Endothelial cell of umbilical vein (primary cell): Measurements from ENCODE around the gene SDE2. TPM values are rescaled to one million over a fixed set of nuclear protein-coding genes. Genes with fewer than 3 reads are reported as not detected.

Experiments
- BruUV-seq: library from RNA; stranded (reverse); fragments of 400-500 nt; replicated peaks from 2 replicates; lab custom pipeline; 2021; lab: Mats Ljungman, UMichigan
- CTCF ChIA-PET: fragments of 300-600, 350-600 bp; sonication (Branson Sonifier 250); formaldehyde crosslinking; loops from one replicate; lab custom pipeline; 2021; ENCODE audit warnings: antibody characterized with exemption, inconsistent platforms; lab: Charles Lee
- POLR2A ChIA-PET: fragments of 300-600, 350-600 bp; sonication (Branson Sonifier 250); formaldehyde crosslinking; loops from one replicate; lab custom pipeline; 2021; ENCODE audit warnings: antibody characterized with exemption, inconsistent platforms; lab: Charles Lee
- DNase-seq: peaks from one replicate; pipeline ENCODE4 v3.0.0-alpha.2; 2011; ENCODE audit warnings: low read depth, low spot score
- FAIRE-seq: peaks from 2 replicates; lab custom pipeline; 2011; peaks lifted over from hg19 to GRCh38; lab: Jason Lieb, UNC
- H2AFZ ChIP-seq: 2 replicates; pipeline ENCODE4 v1.6.0; 2012; ENCODE audit warnings: low read depth, low read length, control low read depth, inconsistent platforms
- H3K27ac ChIP-seq: 2 replicates; pipeline ENCODE4 v1.5.1; 2011; ENCODE audit warnings: low read depth, mild to moderate bottlenecking, control low read depth, low read length, moderate library complexity; ENCODE audit not compliant: insufficient read depth
- H3K27me3 ChIP-seq, 2 experiments: 2 replicates each; pipeline versions ENCODE4 v1.6.0 to v1.6.1; 2011; ENCODE audit warnings: low read length in 2 of 2, mixed read lengths in 1 of 2; ENCODE audit not compliant: control insufficient read depth in 2 of 2, insufficient read depth in 2 of 2
- H3K36me3 ChIP-seq, 2 experiments: 2 replicates in 1 of 2; 3 replicates in 1 of 2; pipeline ENCODE4 v1.5.1; 2011; ENCODE audit warnings: low read length in 2 of 2, mild to moderate bottlenecking in 1 of 2, moderate library complexity in 1 of 2; ENCODE audit not compliant: control insufficient read depth in 2 of 2, insufficient read depth in 2 of 2; ENCODE audit errors: extremely low read depth in 1 of 2
- H3K4me1 ChIP-seq: 3 replicates; pipeline ENCODE4 v1.5.1; 2011; ENCODE audit warnings: mild to moderate bottlenecking, low read length; ENCODE audit not compliant: control insufficient read depth, insufficient read depth; ENCODE audit errors: extremely low read depth
- H3K4me2 ChIP-seq: 2 replicates; pipeline ENCODE4 v1.6.1; 2011; ENCODE audit warnings: low read length, control low read depth, mixed read lengths; ENCODE audit not compliant: insufficient read depth
- H3K4me3 ChIP-seq, 3 experiments: fragments of 200-600 bp in 1 of 3; sonication (generic), shearing (Covaris generic) in 1 of 3; replicated peaks in 1 of 3; 2 replicates each; pipeline ENCODE4 v1.5.1; 2011 to 2016; ENCODE audit warnings: control low read depth in 3 of 3, low read length in 3 of 3, mild to moderate bottlenecking in 2 of 3, inconsistent platforms in 1 of 3, low read depth in 1 of 3, moderate library complexity in 1 of 3; ENCODE audit not compliant: insufficient read depth in 1 of 3
- H3K79me2 ChIP-seq: 2 replicates; pipeline ENCODE4 v1.6.0; 2012; ENCODE audit warnings: low read length, inconsistent platforms; ENCODE audit not compliant: control insufficient read depth, insufficient read depth
- H3K9ac ChIP-seq: replicated peaks from 2 replicates; pipeline ENCODE3; 2011; ENCODE audit warnings: low read length, control low read depth; ENCODE audit not compliant: insufficient read depth; ENCODE audit errors: extremely low read depth
- H3K9me1 ChIP-seq: replicated peaks from 3 replicates; pipeline ENCODE4 v1.6.0; 2011; ENCODE audit warnings: mild to moderate bottlenecking, low read length; ENCODE audit not compliant: control insufficient read depth, insufficient read depth; ENCODE audit errors: extremely low read depth
- H3K9me3 ChIP-seq: replicated peaks from 2 replicates; pipeline ENCODE4 v1.5.1; 2012; ENCODE audit warnings: low read length, inconsistent platforms; ENCODE audit not compliant: control insufficient read depth, insufficient read depth
- H4K20me1 ChIP-seq: replicated peaks from 2 replicates; pipeline ENCODE3; 2011; ENCODE audit warnings: mild to moderate bottlenecking, low read length; ENCODE audit not compliant: control insufficient read depth, insufficient read depth; ENCODE audit errors: extremely low read depth
- CTCF ChIP-seq, 2 donors: IDR thresholded peaks; 1 replicate in 1 of 2; 2 replicates in 1 of 2; pipeline ENCODE4 v1.5.1; 2011; ENCODE audit warnings: low read length in 2 of 2, mild to moderate bottlenecking in 2 of 2, moderate library complexity in 2 of 2, control low read depth in 1 of 2, inconsistent platforms in 1 of 2, low read depth in 1 of 2; ENCODE audit not compliant: insufficient read depth in 1 of 2; ENCODE audit errors: extremely low read depth in 1 of 2
- EZH2 ChIP-seq: IDR thresholded peaks from 2 replicates; pipeline ENCODE4 v1.6.1; 2012; ENCODE audit warnings: borderline replicate concordance, low read depth, mild to moderate bottlenecking, moderate library complexity, low read length, inconsistent platforms; ENCODE audit not compliant: severe bottlenecking
- FOS ChIP-seq: IDR thresholded peaks from 2 replicates; pipeline ENCODE4 v1.6.1; 2011; ENCODE audit warnings: mild to moderate bottlenecking, low read length, moderate library complexity, borderline replicate concordance; ENCODE audit not compliant: insufficient read depth
- GATA2 ChIP-seq: IDR thresholded peaks from 2 replicates; pipeline ENCODE4 v1.7.0; 2011; ENCODE audit warnings: low read depth, mild to moderate bottlenecking, moderate library complexity, mixed read lengths, low read length; ENCODE audit not compliant: insufficient read length, insufficient read depth
- JUN ChIP-seq: IDR thresholded peaks from 2 replicates; pipeline ENCODE4 v1.6.1; 2011; ENCODE audit warnings: borderline replicate concordance, low read depth; ENCODE audit not compliant: insufficient read length, insufficient read depth
- MAX ChIP-seq: IDR thresholded peaks from 2 replicates; pipeline ENCODE4 v1.6.1; 2011; ENCODE audit not compliant: insufficient read depth, insufficient read length
- MYC ChIP-seq: IDR thresholded peaks from one replicate; pipeline ENCODE4 v1.6.1; 2011; ENCODE audit warnings: mild to moderate bottlenecking, low read depth, low read length
- POLR2A ChIP-seq: IDR thresholded peaks from 2 replicates; pipeline ENCODE4 v1.6.1; 2012; ENCODE audit warnings: low read depth, mild to moderate bottlenecking, control low read depth, low read length
- POLR2AphosphoS5 ChIP-seq: IDR thresholded peaks from 2 replicates; pipeline ENCODE4 v1.6.1; 2012; ENCODE audit warnings: low read depth, mild to moderate bottlenecking, control low read depth, low read length, moderate library complexity; ENCODE audit not compliant: insufficient read depth
- dilution Hi-C: fragments of 300-500 bp; cut with MboI; formaldehyde crosslinking; loops from one replicate; pipeline ENCODE4 v1.15.0; 2019; ENCODE audit warnings: low sequenced_read_pairs; ENCODE audit not compliant: extremely low pct_ligation_motif_present
- intact Hi-C: fragments of 100-400 bp; cut with micrococcal nuclease; formaldehyde crosslinking; loops from one replicate; pipeline ENCODE4 v1.10.0; 2022
- polyA plus RNA-seq, 4 experiments: library from polyadenylated mRNA; depleted of rRNA in 3 of 4; stranded (reverse) in 3 of 4; unstranded in 1 of 4; fragments of >200 nt; gene quantifications; 2 replicates each; pipeline versions ENCODE4 v1.2.1 to v1.2.3, GENCODE V29; 2011 to 2012; ENCODE audit warnings: missing spikeins in 1 of 4
- total RNA-seq: library from RNA; stranded (reverse); gene quantifications from 2 replicates; pipeline ENCODE4 v1.2.3, GENCODE V29; 2021

SDE2 gene
- total and polyA plus RNA-seq, 2 donors (not counting 3 experiments of a cell fraction or from before 2014, with no cell fraction given) = 11.9 to 16.1 TPM

GRCh38 chr1:226023735-226024134 is 24.6 kb upstream of the SDE2 start:
- DNase-seq = no peak
- no peaks in the 10 kb centered on the region for H3K79me2 ChIP-seq
- FAIRE-seq = no peak
- H3K36me3 ChIP-seq = no peaks in the 10 kb centered on the region
- BruUV-seq = no TSS peak
- no peak for TF ChIP-seq POLR2AphosphoS5
- no peak for TF ChIP-seq POLR2A
- TF ChIP-seq GATA2 = no peak
- TF ChIP-seq MAX = no peak
- TF ChIP-seq MYC = no peak
- dilution Hi-C loops = no loop called here
- H3K4me2 ChIP-seq = no peak overlapping the region
- no peak overlapping the region for H3K9ac ChIP-seq
- peaks cover 3 to 5% of the 10 kb centered on the region in 2 experiments for H3K27me3 ChIP-seq
- no peak overlapping the region for H2AFZ ChIP-seq
- H4K20me1 ChIP-seq = no peaks in the 10 kb centered on the region
- no peaks in the 10 kb centered on the region for H3K4me1 ChIP-seq
- intact Hi-C loops = no loop called here
- H3K9me1 ChIP-seq = no peaks in the 10 kb centered on the region
- H3K4me3 ChIP-seq = no peak overlapping the region
- H3K27ac ChIP-seq = no peak overlapping the region
- ChIA-PET POLR2A (interaction anchor here (0.8 kb wide), 1 partner anchor 24 kb away, joined by 3 read pairs; the partner anchor contains the start of gene SDE2), CTCF (interaction anchor here (1.0 to 1.2 kb wide), 2 partner anchors 9 to 41 kb away, joined by 3 to 5 read pairs; no protein-coding TSS in a partner anchor)
- no peaks in the 10 kb centered on the region for H3K9me3 ChIP-seq

- Histone ChIP-seq H3K9me1 (no peaks in the 10 kb centered on the region), H3K4me1 (no peaks in the 10 kb centered on the region), H3K27me3 (peaks cover 3 to 4% of the 10 kb centered on the region in 2 experiments), H3K9me3 (no peaks in the 10 kb centered on the region), H3K27ac (no peak overlapping the region), H2AFZ (no peak overlapping the region), H4K20me1 (no peaks in the 10 kb centered on the region), H3K79me2 (no peaks in the 10 kb centered on the region), H3K9ac (no peak overlapping the region), H3K4me2 (no peak overlapping the region), H3K36me3 (no peaks in the 10 kb centered on the region), H3K4me3 (no peak overlapping the region)
- POLR2A ChIA-PET = no interaction called here
- CTCF ChIA-PET = no interaction called here
- intact Hi-C loops = no loop called here
- TF ChIP-seq MYC = no peak
- TF ChIP-seq POLR2A = no peak
- TF ChIP-seq FOS = no peak
- TF ChIP-seq EZH2 = no peak
- no peak for TF ChIP-seq JUN
- no peak for TF ChIP-seq MAX
- no peak for TF ChIP-seq POLR2AphosphoS5
- TF ChIP-seq GATA2 = no peak
- TF ChIP-seq CTCF (IDR thresholded peaks at IDR 0.05; ENCODE audit: extremely low read depth in 1 of 2, insufficient read depth in 1 of 2, low read depth in 1 of 2, low read length in 2 of 2) = no peak
- no TSS peak for BruUV-seq
- DNase-seq = no peak
- FAIRE-seq = no peak
- dilution Hi-C loops = no loop called here
Measured at GRCh38 chr1:226021801-226022200, 22.7 kb upstream of the SDE2 start.
